GM12878 (cell line): ENCODE measurements around the gene ASB2. TPM values are rescaled to one million over a fixed set of nuclear protein-coding genes. Genes with fewer than 3 reads are reported as not detected.

Experiments
- ASH2L ChIP-seq: fragments of 300-600, 200-600 bp; sonication (generic); IDR thresholded peaks from 2 replicates; pipeline ENCODE4 v1.6.1; 2017; ENCODE audit warnings: low read depth, mild to moderate bottlenecking, borderline replicate concordance
- BMI1 ChIP-seq: fragments of 450-650 bp; IDR thresholded peaks from 2 replicates; pipeline ENCODE4 v1.6.1; 2016; ENCODE audit warnings: mild to moderate bottlenecking, moderate library complexity, borderline replicate concordance
- CEBPZ ChIP-seq: fragments of 150-350 bp; IDR thresholded peaks from 2 replicates; pipeline ENCODE4 v1.6.1; 2016; ENCODE audit warnings: low read depth, low read length
- KLF5 ChIP-seq: fragments of 450-650 bp; IDR thresholded peaks from 2 replicates; pipeline ENCODE4 v1.6.1; 2014; ENCODE audit warnings: mild to moderate bottlenecking; ENCODE audit not compliant: partially characterized antibody
- LARP7 ChIP-seq: fragments of 450-650 bp; IDR thresholded peaks from 2 replicates; pipeline ENCODE4 v1.6.1; 2017; ENCODE audit warnings: mild to moderate bottlenecking
- MAX ChIP-seq: IDR thresholded peaks from 2 replicates; pipeline ENCODE4 v1.6.1; 2012; ENCODE audit warnings: low read depth, low read length, improper control_type of control experiment
- MXI1 ChIP-seq: fragments of 150-350 bp; IDR thresholded peaks from 2 replicates; pipeline ENCODE4 v1.6.1; 2011; ENCODE audit warnings: low read depth, mild to moderate bottlenecking, inconsistent platforms, low read length, improper control_type of control experiment
- NRF1 ChIP-seq: conservative IDR thresholded peaks from 2 replicates; pipeline ENCODE4 v1.6.1; 2011; ENCODE audit warnings: mild to moderate bottlenecking, low read depth, low read length, improper control_type of control experiment
- PAX5 ChIP-seq: IDR thresholded peaks from 2 replicates; pipeline ENCODE4 v1.6.1; 2011; ENCODE audit warnings: low read depth, low read length, borderline replicate concordance
- PAX8 ChIP-seq: fragments of 450-650 bp; IDR thresholded peaks from 2 replicates; pipeline ENCODE4 v1.6.1; 2017; ENCODE audit warnings: mild to moderate bottlenecking, moderate library complexity
- RBBP5 ChIP-seq: fragments of 200-600 bp; sonication (generic); conservative IDR thresholded peaks from 2 replicates; pipeline ENCODE4 v1.6.1; 2016
- SIN3A ChIP-seq: IDR thresholded peaks from 2 replicates; pipeline ENCODE4 v1.6.1; 2012; ENCODE audit warnings: low read depth, low read length, improper control_type of control experiment
- SKIL ChIP-seq: fragments of 450-650 bp; IDR thresholded peaks from 2 replicates; pipeline ENCODE4 v1.6.1; 2017; ENCODE audit warnings: mild to moderate bottlenecking, low read depth, inconsistent platforms; ENCODE audit not compliant: poor library complexity, severe bottlenecking
- SMC3 ChIP-seq: IDR thresholded peaks from 2 replicates; pipeline ENCODE4 v1.6.1; 2011; ENCODE audit warnings: low read length, improper control_type of control experiment, borderline replicate concordance
- SREBF1 ChIP-seq: IDR thresholded peaks from 2 replicates; pipeline ENCODE4 v1.6.1; 2012; ENCODE audit warnings: mild to moderate bottlenecking, low read length
- TAF1 ChIP-seq: IDR thresholded peaks from 2 replicates; pipeline ENCODE4 v1.6.1; 2011; ENCODE audit warnings: mild to moderate bottlenecking, low read depth, low read length, borderline replicate concordance
- USF1 ChIP-seq: IDR thresholded peaks from 2 replicates; pipeline ENCODE4 v1.6.1; 2011; ENCODE audit warnings: borderline replicate concordance, low read depth, mild to moderate bottlenecking, moderate library complexity, mixed read lengths, low read length; ENCODE audit not compliant: insufficient read depth; ENCODE audit errors: extremely low read length
- YY1 ChIP-seq: IDR thresholded peaks from 2 replicates; pipeline ENCODE4 v1.6.1; 2011; ENCODE audit warnings: low read depth, mild to moderate bottlenecking, low read length
- ZNF24 ChIP-seq: fragments of 450-650 bp; IDR thresholded peaks from 2 replicates; pipeline ENCODE4 v1.6.1; 2017; ENCODE audit warnings: antibody characterized with exemption, mild to moderate bottlenecking
- ZNF687 ChIP-seq: fragments of 450-650 bp; IDR thresholded peaks from 2 replicates; pipeline ENCODE4 v1.6.1; 2017; ENCODE audit warnings: mild to moderate bottlenecking, moderate library complexity
- polyA plus RNA-seq, 11 experiments: library from polyadenylated mRNA; depleted of rRNA in 4 of 11; unstranded in 6 of 11; stranded (reverse) in 5 of 11; fragments of >200 nt; fragmentation: Nextera tagmentation in 4 of 11; fragmentation: Illumina TruSeq in 1 of 11; extraction: Ambion mirVana in 4 of 11; extraction: Trizol in 1 of 11; gene quantifications; 1 replicate in 1 of 11; 2 replicates in 10 of 11; pipeline versions ENCODE4 v1.2.1 to v1.2.3, GENCODE V29; 2011 to 2016; ENCODE audit warnings: inconsistent platforms in 2 of 11, missing spikeins in 2 of 11, low read depth in 1 of 11
- total RNA-seq, 4 experiments: library from RNA; depleted of rRNA in 3 of 4; stranded (reverse); fragments of >200 nt in 3 of 4; fragmentation: Illumina TruSeq in 1 of 4; extraction: Trizol in 1 of 4; gene quantifications; 2 replicates each; pipeline versions ENCODE4 v1.2.1 to v1.2.3, GENCODE V29; 2013 to 2021

The ASB2 gene
- total and polyA plus RNA-seq, 10 of the 15 experiments (the other 5 are each of a cell fraction or from before 2014, with no cell fraction given), result 3.0 to 54.8 (median 33.5) TPM

- TF ChIP-seq MAX (peak; percentile 46; the same call in 1 of the 2 replicates), PAX8 (no peak), ZNF24 (peak; percentile 96), TAF1 (peak; percentile 15; the same call in 1 of the 2 replicates), ZNF687 (peak; percentile 83), BMI1 (no peak), ASH2L (peak; percentile 53; the same call in 1 of the 2 replicates), SIN3A (0 out of 2 replicates have a peak, but pooled peaks have one; percentile 17), YY1 (no peak), SKIL (peak; percentile 86), KLF5 (no peak), NRF1 (no peak), LARP7 (no peak), CEBPZ (no peak), SMC3 (peak; percentile 27; the same call in 1 of the 2 replicates), MXI1 (no peak), PAX5 (peak; percentile 26; the same call in 1 of the 2 replicates), RBBP5 (no peak), SREBF1 (no peak), USF1 (no peak)
Observed at GRCh38 chr14:93975791-93976476, 436 bp downstream of the ASB2 start (continued).
